ENCODE results near the gene RNU2-1. TPM values are rescaled to one million over a fixed set of nuclear protein-coding genes. Genes with fewer than 3 reads are reported as not detected.

The RNU2-1 gene
- total and polyA plus RNA-seq, 2 experiments from 2014 or later = 11.2 TPM; not detected in 1

- H3K9me3 Mint-ChIP-seq = no peaks in the 10 kb centered on the region
- ATAC-seq = no peak
- H3K27ac Mint-ChIP-seq = no peak overlapping the region
- H3F3A ChIP-seq (replicated peaks; ENCODE audit: low read depth) = no peaks in the 10 kb centered on the region
- peaks cover 5% of the 10 kb centered on the region for H3K27me3 Mint-ChIP-seq (ENCODE audit: insufficient read depth, low read depth, poor library complexity)
- H3K4me3 ChIP-seq = no peak overlapping the region
- H3K4me1 Mint-ChIP-seq = peaks cover 3% of the 10 kb centered on the region
- H3K27ac ChIP-seq (ENCODE audit: low read depth) = no peak overlapping the region
- H3K4me2 ChIP-seq = no peak overlapping the region
- no peaks in the 10 kb centered on the region for H3K27me3 ChIP-seq (ENCODE audit: insufficient read depth)
- H3K79me2 ChIP-seq (replicated peaks; ENCODE audit: insufficient read depth) = no peaks in the 10 kb centered on the region
- TF ChIP-seq JUNB (IDR thresholded peaks at IDR 0.05; ENCODE audit: unreplicated experiment) = no peak
- TF ChIP-seq ZNF114 (CRISPR knock-in tag; IDR thresholded peaks at IDR 0.05) = no peak
- no peak for TF ChIP-seq EZH2phosphoT487 (IDR thresholded peaks at IDR 0.05; ENCODE audit: unreplicated experiment)
- TF ChIP-seq NANOG (IDR thresholded peaks at IDR 0.05; ENCODE audit: borderline replicate concordance) = no peak
- TF ChIP-seq EZH2 (IDR thresholded peaks at IDR 0.05; ENCODE audit: low read depth, unreplicated experiment) = no peak
- no peak for TF ChIP-seq ETS1 (IDR thresholded peaks at IDR 0.05)
- H2AFZ ChIP-seq = no peak overlapping the region
- H3K4me3 Mint-ChIP-seq = no peak overlapping the region
- H3K36me3 Mint-ChIP-seq (ENCODE audit: low read depth) = peaks cover 3% of the 10 kb centered on the region; the same call in 1 of the 3 replicates
- H3K36me3 ChIP-seq (ENCODE audit: insufficient read depth) = no peaks in the 10 kb centered on the region
- peaks cover 7% of the 10 kb centered on the region for H3K4me1 ChIP-seq (ENCODE audit: insufficient read depth)
- no peaks in the 10 kb centered on the region for H4K20me1 ChIP-seq (replicated peaks; ENCODE audit: insufficient read depth)
- no peak for DNase-seq (ENCODE audit: low spot score)
- no peaks in the 10 kb centered on the region for H3K9me2 ChIP-seq (ENCODE audit: insufficient read depth)
Observed at GRCh38 chr17:43217614-43218087, 16.1 kb downstream of the RNU2-1 start.

GRCh38 chr17:43216762-43217613 lies 16.8 kb downstream of the RNU2-1 start:
- H4K20me1 ChIP-seq (replicated peaks; ENCODE audit: insufficient read depth) = no peaks in the 10 kb centered on the region
- no peak overlapping the region for H2AFZ ChIP-seq
- peak; percentile 22 for DNase-seq (ENCODE audit: low spot score)
- Mint-ChIP-seq H3K4me3 (no peak overlapping the region), H3K4me1 (peaks cover 10% of the 10 kb centered on the region), H3K36me3 (ENCODE audit: low read depth) (peaks cover 3% of the 10 kb centered on the region; the same call in 1 of the 3 replicates), H3K9me3 (no peaks in the 10 kb centered on the region; the same call in 2 of the 3 replicates), H3K27me3 (ENCODE audit: insufficient read depth, low read depth, poor library complexity) (peaks cover 5% of the 10 kb centered on the region), H3K27ac (no peak overlapping the region)
- H3K79me2 ChIP-seq (replicated peaks; ENCODE audit: insufficient read depth) = no peaks in the 10 kb centered on the region
- no peaks in the 10 kb centered on the region for H3F3A ChIP-seq (replicated peaks; ENCODE audit: low read depth)
- TF ChIP-seq CTCF (conservative IDR thresholded peaks at IDR 0.05; ENCODE audit: low read depth in 2 of 2) (peak in 1 of 2 experiments; percentile 21; a peak in 1 of 4 replicates), JUNB (IDR thresholded peaks at IDR 0.05; ENCODE audit: unreplicated experiment) (no peak), POLR2AphosphoS5 (IDR thresholded peaks at IDR 0.05; ENCODE audit: low read depth) (no peak)
- H3K4me3 ChIP-seq = no peak overlapping the region
- H3K4me1 ChIP-seq (ENCODE audit: insufficient read depth) = peaks cover 12% of the 10 kb centered on the region
- H3K36me3 ChIP-seq (ENCODE audit: insufficient read depth) = no peaks in the 10 kb centered on the region
- no peak for ATAC-seq
- H3K4me2 ChIP-seq = no peak overlapping the region
- no peaks in the 10 kb centered on the region for H3K9me2 ChIP-seq (ENCODE audit: insufficient read depth)
- no peaks in the 10 kb centered on the region for H3K27me3 ChIP-seq (ENCODE audit: insufficient read depth)
- no peak overlapping the region for H3K27ac ChIP-seq (ENCODE audit: low read depth)

All from GM23338 (cell line).